HG02798 (cell line): ENCODE results near the gene COX6A2.

Source experiments
- ATAC-seq: cut with Tn5 transposase; IDR thresholded peaks from one replicate; pipeline ENCODE4 v1.9.1; 2021; ENCODE audit warnings: mild to moderate bottlenecking; ENCODE audit not compliant: unreplicated experiment, poor library complexity

Gene COX6A2

GRCh38 chr16:31428279-31428597 is at the start of gene COX6A2:
TSS of gene COX6A2 (minus strand) at chr16:31428360. CDS start at chr16:31428325, 35 bp downstream.
- ATAC-seq, result no peak

- no peak for ATAC-seq
Measured at GRCh38 chr16:31477220-31478216, 49.4 kb upstream of the COX6A2 start.

GRCh38 chr16:31476303-31477219 is 48.4 kb upstream of the COX6A2 start:
- peak; percentile 60 for ATAC-seq

GRCh38 chr16:31475946-31476302 is 47.8 kb upstream of the COX6A2 start:
- no peak for ATAC-seq

- no peak for ATAC-seq
Measured at GRCh38 chr16:31474773-31475738, 46.9 kb upstream of the COX6A2 start.

GRCh38 chr16:31474173-31474714 is 46.1 kb upstream of the COX6A2 start:
- ATAC-seq, result no peak

GRCh38 chr16:31473264-31473984 is 45.3 kb upstream of the COX6A2 start:
- no peak for ATAC-seq

- peak; percentile 41 for ATAC-seq
Measured at GRCh38 chr16:31472709-31473203, 44.6 kb upstream of the COX6A2 start.

GRCh38 chr16:31471875-31472708 is 43.9 kb upstream of the COX6A2 start, which contains the start of gene TGFB1I1:
TSS of gene TGFB1I1 (plus strand) at chr16:31472152. CDS start at chr16:31472189, 37 bp downstream.
- ATAC-seq, result no peak

GRCh38 chr16:31471241-31471874 is 43.2 kb upstream of the COX6A2 start:
- ATAC-seq, result no peak

- ATAC-seq, result no peak
Measured at GRCh38 chr16:31470615-31471014, 42.5 kb upstream of the COX6A2 start.

GRCh38 chr16:31467858-31468257 is 39.7 kb upstream of the COX6A2 start:
- no peak for ATAC-seq

GRCh38 chr16:31467151-31467773 is 39.1 kb upstream of the COX6A2 start:
- ATAC-seq, result no peak

- no peak for ATAC-seq
Measured at GRCh38 chr16:31466381-31466841, 38.3 kb upstream of the COX6A2 start.

GRCh38 chr16:31465788-31466370 is 37.7 kb upstream of the COX6A2 start:
- no peak for ATAC-seq

- ATAC-seq, result no peak
Measured at GRCh38 chr16:31464781-31465260, 36.7 kb upstream of the COX6A2 start.
